Medulla oblongata (tissue), 1 donor: ENCODE measurements around the gene BMPR2.
"Not testable (repeated sequence)": the region's sequence is repeated elsewhere in the genome, so short reads cannot be mapped to it uniquely, and the experiment has no call there.

Source experiments
- DNase-seq: peaks from one replicate; pipeline ENCODE4 v3.0.0-alpha.2; 2015; ENCODE audit errors: extremely low spot score

Gene BMPR2

DNA sequence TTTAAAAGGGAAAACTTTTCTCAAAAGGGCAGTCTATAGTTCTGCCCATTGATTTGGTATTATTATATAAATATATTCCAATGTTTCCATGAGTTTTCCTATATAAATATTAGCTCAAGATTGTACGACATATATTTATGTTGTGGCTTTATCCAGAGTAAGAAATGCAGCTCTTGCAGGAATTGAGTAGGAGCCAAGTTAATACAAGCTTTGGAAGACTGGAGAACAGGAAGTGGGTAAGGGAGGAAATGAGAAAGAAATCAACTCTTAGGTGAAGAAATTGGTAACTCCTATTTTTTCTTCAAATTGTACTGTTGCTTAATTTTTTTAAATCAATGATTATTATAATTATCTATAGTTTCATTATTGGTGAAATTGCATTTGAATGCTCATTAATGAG lies 153.3 kb downstream of the BMPR2 start:
- no peak for DNase-seq

DNA sequence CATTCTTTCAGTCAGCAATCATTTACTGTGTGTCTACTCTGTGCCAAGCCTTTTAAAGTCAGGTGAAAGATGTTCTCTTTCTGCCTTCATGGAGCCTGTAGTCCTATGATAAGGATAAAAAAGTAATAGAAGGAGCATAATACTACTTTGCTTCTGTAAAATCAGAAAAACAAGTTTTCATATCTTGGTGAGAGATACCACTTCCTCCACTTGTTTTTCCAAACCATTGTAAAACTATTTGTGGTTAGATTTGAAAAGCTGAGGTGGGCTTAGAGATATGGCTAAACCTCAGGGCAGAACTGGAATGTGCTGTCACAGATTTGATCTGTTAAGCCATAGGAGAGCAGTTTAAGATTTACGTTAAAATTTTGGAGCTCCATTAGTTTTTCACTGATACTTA lies 153.9 kb downstream of the BMPR2 start:
- DNase-seq, result no peak

DNA sequence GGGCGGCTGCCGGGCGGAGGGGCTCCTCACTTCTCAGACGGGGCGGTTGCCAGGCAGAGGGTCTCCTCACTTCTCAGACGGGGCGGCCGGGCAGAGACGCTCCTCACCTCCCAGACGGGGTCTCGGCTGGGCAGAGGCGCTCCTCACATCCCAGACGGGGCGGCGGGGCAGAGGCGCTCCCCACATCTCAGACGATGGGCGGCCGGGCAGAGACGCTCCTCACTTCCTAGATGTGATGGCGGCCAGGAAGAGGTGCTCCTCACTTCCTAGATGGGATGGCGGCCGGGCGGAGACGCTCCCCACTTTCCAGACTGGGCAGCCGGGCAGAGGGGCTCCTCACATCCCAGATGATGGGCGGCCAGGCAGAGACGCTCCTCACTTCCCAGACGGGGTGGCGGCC lies 159.2 kb downstream of the BMPR2 start:
- DNase-seq, result not testable (repeated sequence)

DNA sequence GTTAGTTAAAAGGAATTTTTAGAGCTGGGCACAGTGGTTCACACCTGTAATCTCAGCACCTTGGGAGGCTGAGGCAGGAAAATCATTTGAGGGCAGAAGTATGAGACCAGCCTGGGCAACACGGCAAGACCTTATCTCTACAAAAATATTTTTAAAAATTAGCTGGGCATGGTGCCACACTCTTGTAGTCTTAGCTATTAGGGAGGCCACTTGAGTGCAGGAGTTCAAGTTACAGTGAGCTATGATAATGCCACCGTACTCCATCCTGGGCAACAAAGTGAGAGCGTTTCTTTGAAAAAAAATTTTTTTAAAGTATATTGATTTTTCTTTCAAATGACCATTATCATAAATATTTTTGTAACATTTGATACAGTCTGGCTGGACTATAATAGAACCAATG lies 165.0 kb downstream of the BMPR2 start:
- no peak for DNase-seq

DNA sequence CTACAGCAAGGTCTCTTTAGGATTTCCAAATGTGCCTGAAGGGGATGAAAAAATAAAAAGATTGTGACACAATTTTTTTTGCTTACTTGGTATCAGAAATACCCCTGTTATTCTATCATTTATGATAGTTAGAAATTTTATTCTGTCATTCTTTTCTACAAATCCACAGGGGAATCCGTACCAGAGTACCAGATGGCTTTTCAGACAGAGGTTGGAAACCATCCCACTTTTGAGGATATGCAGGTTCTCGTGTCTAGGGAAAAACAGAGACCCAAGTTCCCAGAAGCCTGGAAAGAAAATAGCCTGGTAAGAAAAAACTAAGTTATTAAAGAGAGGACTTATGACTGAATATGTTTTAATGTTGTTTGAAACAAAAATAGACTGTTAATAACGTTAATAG lies 166.0 kb downstream of the BMPR2 start:
- no peak for DNase-seq

DNA sequence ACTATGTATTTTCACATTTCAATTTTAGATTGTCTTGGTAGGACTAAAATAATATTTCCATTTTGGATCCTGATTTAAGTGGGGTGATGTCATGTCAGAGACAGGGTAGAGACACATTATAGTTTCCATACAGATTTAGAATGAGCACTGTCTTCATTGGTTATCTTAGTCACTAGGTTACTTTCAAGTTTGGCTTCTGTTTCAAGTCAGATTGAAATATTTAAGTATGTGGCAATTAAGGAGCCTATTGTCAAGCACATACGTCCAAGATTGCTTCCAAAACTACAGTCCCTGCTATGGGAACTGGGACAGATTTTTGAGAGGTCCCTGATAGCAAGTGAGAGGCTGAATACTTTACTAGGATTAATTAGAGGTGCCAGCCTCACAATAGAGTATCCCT lies 169.4 kb downstream of the BMPR2 start:
- DNase-seq, result no peak

DNA sequence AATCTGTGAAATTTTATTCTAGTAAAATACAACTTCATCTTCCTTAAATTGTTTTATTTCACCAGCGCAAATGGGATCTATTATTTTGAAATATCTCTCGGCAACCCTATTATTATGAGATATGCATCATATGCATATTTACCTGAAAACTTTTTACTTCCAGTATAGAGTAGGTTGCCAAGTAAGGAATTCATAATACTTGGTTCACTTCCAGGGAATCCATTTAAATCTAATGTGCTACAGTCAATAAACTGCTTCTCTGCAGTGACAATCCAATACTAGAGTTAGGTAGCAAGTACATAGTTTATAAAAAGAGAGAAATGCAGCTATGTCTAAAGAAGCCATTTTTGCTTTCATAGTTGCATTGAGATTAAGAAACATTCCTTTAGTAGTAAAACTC lies 169.8 kb downstream of the BMPR2 start:
- DNase-seq, result no peak

DNA sequence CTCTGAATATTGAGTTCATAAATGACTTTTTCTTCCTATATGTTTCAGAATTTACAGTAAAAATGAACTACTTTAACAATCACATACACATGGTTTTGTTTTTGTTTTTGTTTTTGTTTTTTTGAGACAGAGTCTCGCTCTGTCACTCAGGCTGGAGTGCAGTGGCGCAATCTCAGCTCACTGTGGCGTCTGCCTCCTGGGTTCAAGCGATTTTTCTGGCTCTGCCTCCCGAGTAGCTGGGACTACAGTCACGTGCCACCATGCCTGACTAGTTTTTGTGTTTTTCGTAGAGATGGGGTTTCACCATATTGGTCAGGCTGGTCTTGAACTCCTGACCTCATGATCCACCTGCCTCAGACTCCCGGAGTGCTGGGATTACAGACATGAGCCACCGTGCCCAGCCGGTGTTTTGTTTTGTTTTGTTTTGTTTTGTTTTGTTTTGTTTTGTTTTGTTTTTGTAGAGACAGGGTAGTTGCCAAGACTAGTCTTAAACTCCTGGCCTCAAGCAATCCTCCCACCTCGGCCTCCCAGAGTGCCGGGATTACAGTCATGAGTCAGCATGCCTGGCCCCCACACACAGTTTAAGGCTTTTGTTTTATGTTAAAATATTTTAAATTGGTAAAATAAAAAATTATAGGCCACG lies 170.5 kb downstream of the BMPR2 start:
- not testable (repeated sequence) for DNase-seq

DNA sequence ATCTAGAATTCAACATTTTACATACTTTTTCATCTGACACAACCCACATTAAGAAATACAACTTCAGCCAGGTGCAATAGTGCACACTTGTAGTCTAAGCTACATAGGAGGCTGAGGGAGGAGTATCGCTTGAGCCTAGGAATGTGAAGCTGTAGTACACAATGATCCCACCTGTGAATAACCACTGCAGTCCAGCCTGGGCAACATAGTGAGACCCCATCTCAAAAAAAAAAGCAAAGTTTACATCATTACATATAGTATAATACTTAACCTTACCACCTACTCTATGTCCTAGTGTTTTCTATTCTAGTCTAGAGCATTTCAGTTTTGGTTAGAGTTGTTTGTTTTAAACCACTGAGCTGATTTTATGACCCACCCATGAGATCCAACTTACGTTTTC lies 172.1 kb downstream of the BMPR2 start:
- no peak for DNase-seq

DNA sequence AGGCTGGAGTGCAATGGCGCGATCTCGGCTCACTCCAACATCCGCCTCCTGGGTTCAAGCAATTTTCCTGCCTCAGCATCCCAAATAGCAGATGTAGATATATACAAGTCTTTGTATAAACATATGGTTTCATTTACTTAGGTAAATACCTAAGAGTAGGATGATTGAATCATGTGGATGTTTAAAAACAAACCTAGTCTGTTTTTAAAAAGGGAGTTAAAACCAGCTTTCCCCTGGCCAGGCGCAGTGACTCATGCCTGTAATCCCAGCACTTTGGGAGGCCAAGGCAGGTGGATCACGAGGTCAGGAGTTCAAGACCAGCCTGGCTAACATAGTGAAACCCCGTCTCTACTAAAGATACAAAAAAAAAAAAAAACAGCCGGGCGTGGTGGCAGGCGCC lies 174.9 kb downstream of the BMPR2 start:
- not testable (repeated sequence) for DNase-seq

DNA sequence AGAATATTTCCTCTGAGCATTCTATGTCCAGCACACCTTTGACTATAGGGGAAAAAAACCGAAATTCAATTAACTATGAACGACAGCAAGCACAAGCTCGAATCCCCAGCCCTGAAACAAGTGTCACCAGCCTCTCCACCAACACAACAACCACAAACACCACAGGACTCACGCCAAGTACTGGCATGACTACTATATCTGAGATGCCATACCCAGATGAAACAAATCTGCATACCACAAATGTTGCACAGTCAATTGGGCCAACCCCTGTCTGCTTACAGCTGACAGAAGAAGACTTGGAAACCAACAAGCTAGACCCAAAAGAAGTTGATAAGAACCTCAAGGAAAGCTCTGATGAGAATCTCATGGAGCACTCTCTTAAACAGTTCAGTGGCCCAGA lies 179.2 kb downstream of the BMPR2 start:
- no peak for DNase-seq

DNA sequence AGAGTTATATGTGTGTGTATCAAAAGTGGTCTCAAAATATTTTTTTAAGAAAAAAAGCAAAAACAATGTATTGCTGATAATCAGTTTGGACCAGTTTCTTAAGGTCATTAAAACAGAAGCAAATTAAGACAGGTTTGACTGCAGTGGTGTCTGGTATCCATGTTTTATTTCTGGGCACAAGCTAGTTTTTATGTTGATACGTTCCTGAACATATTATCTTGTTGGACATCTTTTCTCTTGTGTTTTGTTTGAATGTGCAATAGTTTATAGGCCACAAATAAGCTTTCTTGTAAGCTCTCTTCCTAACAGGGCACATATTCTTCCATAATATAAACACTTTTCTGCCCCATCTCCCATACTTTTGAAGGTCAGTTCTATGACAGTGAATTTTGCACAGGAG lies 184.1 kb downstream of the BMPR2 start:
- no peak for DNase-seq

DNA sequence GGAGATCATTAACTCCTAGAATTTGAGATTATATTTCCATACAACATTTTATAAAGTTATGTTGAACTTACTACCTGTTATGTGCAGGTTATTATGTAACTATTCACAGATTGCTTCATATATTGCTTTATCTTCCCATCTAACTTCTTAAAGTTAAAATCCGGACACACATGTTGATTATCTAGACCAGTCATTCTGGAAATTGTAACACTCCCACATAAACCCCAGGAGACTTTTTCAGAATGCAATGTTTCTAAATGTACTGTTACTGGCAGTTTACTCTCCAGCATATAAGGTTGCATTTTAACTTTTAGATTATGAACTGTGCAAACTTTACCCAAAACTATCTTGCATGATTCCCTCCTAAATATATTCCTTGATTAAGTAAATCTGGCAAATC lies 188.1 kb downstream of the BMPR2 start:
- DNase-seq, result no peak

DNA sequence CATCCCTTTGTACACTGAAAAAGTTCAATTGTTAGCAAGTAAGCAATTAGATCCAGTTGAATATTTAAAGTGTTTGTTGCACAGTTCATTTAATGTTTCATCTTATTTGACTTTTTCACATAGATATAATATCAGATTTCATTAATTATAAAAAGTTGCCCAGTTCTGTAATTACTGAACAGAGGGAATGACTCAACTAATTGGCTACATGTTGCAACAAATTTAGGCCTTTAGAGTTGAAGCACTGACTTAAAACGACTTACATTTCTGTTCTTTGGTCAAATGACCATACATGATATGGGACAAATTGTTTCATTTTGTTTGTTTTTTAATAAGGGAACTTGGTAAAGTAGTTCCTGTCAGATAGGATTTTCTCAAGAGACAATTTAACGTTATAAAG lies 190.2 kb downstream of the BMPR2 start:
- no peak for DNase-seq

DNA sequence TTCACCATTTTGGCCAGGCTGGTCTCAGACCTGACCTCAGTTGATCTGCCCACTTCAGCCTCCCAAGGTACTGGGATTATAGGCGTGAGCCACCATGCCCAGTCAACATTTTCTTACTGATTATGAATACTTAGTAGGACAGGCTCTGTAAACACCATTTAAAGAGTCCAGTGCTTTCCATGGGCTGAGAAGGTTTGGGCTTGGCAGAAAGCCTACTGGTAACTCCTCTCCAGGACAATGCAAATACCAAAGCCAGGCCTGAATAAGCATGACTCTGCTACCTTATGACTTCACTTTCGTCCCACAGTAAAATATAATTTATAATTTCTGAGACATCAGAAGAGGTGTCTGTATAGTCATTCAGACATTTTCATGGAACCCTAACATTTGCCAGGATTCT lies 198.4 kb downstream of the BMPR2 start:
- no peak for DNase-seq

DNA sequence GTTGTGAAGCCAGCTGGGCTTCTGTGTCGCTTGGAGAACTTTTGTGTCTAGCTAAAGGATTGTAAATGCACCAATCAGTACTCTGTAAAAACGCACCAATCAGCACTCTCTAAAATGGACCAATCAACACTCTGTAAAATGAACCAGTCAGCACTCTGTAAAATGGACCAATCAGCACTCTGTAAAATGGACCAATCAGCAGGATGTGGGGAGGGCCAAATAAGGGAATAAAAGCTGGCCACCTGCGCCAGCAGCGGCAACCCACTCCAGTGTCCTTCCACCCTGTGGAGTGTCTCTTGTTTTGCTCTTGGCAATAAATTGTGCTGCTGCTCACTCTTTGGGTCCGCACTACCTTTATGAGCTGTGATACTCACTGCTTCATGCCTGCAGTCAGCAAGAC lies 199.1 kb downstream of the BMPR2 start:
- DNase-seq, result not testable (repeated sequence)

DNA sequence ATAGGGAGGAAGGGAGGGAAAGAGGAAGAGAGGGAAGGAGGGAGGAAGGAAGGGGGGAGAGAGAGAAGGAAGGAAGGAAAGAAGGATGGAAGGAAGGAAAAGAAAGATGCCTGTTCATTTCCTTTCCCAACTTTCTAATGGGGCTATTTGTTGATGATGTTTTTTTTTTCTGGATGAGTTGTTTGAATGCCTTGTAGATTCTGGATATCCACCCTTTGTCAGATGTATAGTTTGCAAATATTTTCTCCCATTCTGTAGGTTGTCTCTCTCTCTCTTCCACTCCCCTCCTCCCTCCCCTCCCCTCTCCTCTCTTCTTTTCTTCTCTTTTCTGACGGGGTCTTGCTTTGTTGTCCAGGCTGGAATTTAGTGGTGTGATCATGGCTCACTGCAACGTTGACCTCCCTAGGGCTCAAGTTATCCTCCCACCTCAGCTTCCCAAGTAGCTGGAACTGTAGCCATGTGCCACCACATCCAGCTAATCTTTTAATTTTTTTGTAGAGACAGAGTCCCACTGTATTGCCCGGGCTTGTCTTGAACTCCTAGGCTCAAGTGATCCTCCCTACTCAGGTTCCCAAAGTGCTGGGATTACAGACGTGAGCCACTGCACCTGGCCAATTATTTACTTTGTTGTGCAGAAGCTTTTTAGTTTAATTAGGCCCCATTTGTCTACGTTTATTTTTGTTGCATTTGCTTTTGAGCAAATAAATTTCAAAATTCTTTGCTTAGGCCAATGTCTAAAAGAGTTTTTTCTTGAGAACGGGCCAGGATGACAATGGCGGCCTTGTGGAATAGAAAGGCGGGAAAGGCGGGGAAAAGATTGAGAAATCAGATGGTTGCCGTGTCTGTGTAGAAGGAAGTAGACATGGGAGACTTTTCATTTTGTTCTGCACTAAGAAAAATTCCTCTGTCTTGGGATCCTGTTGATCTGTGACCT lies 201.4 kb downstream of the BMPR2 start:
- DNase-seq, result no peak

DNA sequence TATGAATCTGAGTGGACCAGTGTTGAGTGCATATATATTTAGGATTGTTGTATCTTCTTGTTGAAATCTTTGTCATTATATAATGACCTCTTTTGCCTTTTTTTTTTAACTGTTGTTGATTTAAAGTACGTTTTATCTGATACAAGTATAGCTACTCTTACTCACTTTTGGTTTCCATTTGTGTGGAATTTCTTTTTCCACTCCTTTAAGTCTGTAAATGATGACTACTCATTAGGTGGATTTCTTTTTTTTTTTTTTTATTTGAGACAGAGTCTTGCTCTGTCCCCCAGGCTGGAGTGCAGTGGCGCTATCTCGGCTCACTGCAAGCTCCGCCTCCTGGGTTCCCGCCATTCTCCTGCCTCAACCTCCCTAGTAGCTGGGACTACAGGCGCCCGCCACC lies 206.7 kb downstream of the BMPR2 start:
- DNase-seq, result not testable (repeated sequence)

DNA sequence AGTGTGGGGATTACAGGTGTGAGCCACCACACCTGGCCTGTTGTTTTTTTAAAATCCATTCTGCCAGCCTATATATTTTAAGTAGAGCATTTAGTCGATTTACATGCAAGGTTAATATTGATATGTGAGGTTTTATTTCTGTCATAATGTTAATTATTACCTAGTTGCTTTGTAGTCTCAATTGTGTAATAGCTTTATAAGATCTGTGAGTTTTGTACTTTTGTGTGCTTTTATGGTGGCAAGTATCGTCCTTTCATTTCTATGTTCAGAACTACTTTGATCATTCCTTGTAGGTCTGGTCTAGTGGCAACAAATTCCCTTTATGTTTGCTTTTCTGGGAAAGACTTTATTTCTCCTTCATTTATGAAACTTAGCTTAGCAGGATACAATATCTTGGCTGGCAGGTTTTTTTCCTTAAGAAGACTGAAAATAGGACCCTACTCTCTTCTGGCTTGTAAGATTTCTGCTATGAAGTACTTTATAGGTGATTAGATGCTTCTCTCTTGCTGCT lies 207.6 kb downstream of the BMPR2 start:
- no peak for DNase-seq

DNA sequence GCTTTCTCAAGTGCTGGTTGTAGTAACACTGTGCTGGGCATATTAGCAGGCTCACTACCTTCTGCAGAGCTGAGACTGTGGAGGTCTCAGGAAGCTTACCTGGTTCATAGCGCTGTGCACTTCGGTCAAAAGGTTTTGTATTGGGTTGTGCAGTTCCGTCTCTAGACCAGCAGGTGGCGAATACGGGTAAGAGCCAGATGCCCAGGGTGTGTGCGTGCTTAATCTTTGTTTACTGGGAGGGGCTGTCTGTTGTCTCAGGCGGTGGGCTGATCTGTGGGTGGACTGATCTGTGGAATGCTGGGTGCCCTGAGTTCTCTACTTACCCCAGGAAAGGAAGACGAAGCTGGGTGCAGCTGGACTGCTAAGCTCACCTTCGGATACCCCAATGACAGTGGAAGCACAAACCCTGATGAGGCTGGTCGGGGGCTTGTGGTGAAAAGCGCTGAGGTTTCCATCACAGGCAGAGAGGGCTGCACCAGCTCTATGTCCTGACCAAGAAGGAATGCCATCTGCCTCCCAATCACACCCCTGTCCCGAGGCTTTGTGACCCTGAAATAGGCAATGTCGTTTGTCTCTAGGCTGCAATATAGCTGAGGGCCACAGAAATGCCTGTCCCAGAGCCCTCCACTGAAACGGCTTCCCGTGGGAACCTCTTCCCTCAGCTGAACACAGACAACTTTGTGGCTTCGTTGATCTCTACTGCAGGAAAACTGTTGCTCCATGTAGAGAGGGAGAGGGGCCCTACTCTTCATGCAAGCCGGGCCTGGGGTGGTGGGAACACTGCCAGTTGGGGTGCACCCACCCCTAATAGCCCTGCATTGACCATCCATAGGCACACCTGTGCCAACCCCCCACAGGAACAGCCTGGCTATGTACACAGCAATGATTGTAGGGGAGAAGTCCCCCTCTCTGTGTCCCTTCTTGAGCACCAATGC lies 212.8 kb downstream of the BMPR2 start:
- DNase-seq, result peak; percentile 85

DNA sequence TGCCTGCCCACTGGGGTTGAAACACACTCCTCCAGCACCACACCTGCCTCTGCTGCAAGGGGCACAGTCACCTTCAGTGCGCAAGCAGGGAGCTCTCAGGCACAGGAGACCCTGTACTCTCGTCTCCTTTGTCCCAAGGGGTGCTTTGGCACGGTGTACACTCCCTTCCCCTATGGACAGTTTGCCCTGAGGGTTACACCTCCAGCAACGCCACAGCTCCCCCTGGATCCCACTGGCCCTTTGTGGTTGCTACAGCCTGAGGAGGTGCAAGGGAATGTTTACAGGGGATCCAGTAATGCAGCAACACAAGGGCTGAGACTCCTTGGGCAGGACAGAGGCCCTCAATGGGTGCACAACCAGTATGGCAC lies 213.4 kb downstream of the BMPR2 start:
- no peak for DNase-seq

DNA sequence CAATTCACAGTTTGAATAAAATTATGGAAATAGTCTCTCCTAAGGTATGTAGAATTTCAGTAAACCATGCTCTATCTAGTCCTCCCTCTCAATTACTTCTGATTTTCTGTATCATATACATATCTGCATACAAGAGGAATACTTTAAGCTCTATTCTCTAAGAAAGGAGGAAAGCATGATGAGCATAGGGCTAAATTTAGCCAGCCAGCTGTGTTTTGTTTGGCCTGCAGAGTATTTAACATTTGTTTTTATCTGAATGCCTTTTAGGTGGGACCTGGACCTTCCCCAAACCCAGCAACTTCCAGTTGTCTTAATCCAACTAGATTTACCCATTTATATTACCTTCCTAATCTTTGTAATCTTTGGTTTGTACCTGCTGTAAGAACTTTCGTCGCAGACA lies 216.4 kb downstream of the BMPR2 start:
- DNase-seq, result no peak
